ENCODE measurements around the gene VPS4B.

The VPS4B gene

DNA sequence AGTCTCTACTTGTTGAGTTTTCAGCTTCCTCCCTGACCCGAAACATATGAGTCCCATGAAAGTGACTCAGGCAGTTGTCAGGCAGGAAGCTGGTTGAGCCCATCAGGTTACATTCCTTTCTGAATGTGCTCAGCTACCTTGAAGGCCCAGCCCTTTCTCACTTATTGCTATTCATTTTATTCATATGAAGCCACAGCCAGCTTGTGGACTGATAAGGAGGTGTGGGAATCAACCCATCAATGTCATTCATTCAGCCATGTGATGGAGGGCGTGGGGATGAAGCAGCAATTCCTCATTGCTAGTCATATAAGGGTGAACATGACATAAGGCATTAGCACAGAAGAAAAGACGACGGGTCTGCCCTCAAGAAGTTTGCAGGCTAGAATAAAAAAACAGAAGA is 5.3 kb upstream of the VPS4B start:
- DNase-seq, result no peak

DNA sequence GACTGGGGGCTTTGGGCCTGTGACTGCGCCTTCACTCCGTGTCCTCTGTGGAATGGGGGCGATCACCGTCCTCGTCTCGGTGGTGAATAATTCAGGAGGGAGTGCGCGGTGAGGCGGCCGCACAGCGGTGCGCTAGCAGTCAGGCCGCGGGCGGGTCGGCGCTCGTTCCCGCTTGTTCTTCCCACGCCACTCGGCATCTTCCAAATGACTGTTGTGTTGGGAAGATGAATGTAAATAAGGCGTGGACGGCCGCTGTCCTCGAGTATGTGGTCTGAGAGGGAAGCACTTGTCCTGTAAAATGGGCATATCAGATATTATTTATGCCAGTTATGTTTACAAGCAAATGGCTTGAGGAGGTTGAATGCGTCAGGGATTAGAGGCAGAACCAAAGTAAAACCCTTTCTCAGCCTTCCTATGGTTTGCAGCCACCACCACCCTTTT is 608 bp upstream of the VPS4B start:
- DNase-seq, result no peak

DNA sequence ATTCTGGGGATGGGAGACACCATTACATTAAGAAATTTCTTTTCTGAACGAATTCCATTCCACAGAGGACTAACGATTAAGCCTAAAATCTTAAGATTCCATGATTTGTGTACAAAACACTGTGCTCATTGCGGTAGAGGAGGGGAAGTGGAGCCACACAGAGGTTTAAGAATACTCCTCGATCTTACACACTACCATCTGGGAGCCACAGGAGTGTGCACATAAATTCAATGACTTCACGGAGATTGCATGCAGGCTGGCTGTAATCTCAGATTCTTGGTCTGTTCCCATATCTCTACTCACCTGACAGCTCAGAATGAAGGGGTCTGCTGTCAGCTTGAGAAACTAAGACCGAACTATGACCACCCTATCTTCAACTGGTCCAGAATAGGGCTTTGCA is 762 bp downstream of the VPS4B start:
- DNase-seq, result no peak

DNA sequence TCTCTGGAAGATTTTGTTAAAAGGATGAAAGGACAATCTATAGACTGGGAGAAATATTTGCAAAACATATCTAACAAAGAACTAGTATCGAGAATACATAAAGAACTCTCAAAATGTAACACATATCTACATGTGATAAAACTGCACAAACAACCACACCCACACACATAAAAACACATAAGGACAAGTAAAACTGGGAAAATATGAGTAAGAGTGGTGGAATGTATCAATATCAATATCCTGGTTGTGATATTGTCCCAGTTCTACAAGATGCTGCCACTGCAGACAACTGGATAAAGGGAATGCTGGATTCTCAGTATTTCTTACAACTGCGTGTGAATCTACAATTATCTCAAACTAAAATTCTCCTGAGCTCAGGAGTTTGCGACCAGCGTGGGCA is 9.3 kb downstream of the VPS4B start:
- no peak for DNase-seq

DNA sequence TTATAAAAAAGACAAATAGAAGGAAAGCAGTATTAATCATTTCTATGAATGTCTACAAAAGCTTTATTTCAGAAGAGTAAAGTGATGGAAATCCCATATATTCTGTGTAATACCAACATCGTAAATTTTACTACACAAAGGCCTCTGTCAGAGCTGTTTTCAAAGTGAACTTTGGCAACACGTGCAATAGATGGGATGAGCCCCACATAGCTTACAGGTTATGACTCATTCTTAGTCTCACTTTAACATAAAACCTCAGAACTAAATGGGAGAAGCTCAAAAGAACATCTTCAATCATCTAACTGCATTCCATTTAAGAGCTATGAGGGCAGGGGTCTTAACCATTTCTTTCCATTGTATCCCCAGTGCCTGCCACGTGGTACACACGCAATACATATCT is 11.5 kb downstream of the VPS4B start:
- DNase-seq, result no peak

DNA sequence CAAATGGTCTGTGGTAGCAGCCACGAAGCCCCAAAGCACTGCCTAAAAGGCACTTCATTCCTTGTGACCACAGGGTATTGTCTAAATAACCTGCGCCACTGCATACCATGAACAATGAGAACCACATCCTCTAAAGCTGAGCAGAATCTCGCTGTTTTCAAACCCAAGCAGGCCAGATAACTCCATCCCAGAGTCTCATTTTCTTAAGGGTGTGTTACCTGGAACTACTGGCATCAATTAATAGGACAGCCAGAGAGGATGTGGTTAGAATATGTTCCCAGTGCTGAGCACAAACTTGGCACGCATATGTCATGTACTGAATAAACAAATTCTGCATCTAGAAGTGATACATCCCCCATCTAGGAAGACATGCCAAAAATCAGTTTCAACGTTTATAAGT is 13.0 kb downstream of the VPS4B start:
- no peak for DNase-seq

DNA sequence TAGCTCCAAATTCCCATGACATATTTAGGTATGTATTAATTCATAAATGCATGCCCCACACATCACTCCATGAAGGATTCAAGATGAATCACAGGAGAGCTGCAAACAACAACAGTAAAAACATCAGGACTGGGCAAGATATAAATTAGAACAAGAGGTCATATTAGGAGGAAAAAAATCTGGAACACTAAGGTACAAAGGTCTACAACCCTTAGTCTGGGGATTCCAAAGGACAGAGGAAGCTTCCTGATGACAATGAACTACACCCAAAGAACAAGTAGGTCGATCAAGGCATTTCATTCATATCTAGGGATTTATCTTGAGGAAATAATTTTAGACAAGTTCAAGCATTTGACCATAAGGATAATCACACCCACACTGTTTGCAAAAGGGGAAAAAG is 14.5 kb downstream of the VPS4B start:
- no peak for DNase-seq

DNA sequence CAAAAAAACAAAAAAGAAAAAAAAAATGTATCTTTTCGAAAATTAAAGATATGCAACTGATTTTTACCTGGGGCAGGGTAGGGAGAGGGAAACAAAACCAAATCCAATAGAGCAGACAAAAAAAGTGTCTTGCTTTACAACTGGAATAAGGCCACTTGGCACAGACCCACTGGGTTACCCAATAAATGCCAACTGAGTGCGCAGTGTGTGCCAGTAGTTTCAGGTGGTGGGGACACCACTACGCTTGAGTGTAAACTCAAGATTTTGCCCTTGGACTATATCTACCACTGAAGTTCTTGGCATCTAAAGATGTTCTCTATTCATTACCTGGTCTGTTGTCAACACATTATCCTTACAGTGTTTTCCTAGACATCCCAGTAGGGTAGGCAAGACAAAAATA is 16.3 kb downstream of the VPS4B start:
- DNase-seq, result no peak

DNA sequence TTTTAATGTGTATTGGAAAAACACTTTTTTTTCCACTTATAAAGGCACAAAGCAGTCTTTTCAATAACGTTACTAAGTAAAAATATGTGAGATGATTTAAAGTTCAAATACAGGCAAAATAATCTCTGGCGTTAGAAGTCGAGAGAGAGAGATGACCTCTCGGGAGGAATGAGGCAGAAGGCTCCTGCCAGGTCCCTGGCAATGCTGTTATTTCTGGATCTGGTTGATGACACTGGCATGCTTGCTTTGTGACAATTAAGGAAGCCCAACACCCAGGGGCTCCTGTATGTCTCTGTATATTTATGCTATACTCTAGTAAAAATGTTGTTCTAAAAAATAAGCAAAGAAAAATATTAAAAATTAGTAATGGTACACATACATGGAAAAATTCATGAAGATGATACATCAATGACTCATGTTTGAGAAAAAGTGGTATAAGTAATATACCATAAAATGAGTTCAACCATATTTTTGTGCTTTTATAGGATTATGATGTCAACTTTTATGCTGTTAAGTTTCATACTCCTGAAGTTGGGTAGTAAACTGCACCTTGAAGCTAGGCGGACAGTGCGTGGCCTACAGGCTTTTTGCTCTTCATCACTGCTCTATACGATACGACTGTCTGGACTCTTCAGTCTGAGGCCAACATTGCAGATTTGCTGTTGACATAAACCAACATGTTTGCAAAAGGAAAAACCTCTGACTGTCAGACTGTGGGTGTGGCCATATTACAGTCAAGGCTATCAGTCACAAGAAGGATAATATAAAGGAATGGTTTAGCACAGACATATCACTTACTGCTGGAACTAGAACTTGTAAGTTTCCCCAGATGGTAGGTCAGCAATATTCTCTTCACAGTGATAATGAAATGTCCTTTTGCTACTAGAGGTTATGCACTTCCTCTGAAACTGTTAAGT is 19.8 kb downstream of the VPS4B start:
- no peak for DNase-seq

DNA sequence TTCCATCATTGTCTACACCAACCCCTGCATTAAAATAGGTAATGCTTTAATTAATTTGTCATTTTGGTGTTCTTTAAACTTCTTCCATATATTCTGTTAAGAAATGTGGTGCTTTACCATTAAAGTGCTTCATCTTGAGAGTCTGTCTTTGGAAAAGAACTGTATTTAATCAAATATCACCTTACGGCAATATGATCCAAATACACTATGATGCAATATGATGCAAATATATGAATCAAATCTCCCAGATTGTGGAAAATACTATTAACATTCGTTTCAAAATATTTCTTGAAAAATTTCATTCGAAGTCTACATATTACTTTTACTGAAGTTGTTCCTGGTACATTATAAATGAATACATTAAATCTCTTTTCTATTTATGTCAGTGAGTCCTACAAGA is 23.0 kb downstream of the VPS4B start:
- no peak for DNase-seq

DNA sequence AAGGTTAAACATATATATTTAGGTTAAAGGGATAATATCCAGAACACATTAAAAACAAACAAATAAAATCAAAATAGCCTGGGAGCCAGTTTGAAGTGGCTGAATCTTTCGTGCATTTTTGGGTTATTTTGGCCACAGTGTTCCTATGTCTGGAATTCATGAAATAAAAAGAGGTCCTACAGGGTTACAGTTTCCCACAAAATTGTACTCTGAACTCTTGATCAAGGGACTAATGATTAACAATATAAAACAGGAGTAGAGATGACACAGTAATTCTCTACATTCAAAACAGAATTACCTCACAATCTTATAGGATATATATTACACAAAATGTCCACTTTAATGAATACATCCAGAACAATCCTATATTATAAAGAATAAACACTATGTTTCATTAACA is 24.9 kb downstream of the VPS4B start:
- no peak for DNase-seq

DNA sequence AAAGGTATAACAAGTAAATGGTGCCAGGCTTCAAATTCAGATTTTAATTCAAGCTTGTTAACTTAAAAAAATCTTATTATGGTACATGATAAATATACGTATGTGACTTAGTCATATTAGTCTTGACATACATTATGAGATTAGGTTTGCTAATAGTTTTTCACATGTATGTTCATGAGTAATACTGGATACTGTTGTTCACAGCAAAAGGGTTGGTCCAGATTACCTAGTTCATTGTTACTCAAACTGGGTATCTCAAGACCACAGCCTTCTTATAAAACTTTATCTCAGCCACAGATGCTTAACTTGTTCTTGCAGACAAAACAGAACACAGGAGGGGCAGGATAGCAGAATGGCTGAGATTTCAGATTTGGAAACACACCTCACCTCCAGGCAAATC is 26.8 kb downstream of the VPS4B start:
- DNase-seq, result no peak

DNA sequence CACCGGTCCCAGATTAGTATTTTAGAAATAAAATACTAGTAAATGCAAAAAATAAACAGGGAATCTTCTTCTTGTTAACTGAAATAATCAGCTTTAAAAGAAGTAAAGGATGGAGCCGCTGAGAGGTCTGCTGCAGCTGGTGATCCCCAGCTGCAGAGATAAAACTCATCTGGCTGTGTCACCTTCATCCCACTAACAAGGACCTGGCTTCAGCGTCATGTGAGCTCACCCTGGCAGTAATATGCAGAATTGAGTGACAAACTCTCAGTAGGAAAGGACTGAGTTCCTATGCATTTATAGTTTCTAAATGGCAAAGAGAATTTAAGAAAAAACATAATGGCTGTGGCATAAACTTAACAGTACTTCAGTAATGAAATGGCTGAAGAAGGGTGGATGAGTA is 27.3 kb downstream of the VPS4B start:
- DNase-seq, result no peak

DNA sequence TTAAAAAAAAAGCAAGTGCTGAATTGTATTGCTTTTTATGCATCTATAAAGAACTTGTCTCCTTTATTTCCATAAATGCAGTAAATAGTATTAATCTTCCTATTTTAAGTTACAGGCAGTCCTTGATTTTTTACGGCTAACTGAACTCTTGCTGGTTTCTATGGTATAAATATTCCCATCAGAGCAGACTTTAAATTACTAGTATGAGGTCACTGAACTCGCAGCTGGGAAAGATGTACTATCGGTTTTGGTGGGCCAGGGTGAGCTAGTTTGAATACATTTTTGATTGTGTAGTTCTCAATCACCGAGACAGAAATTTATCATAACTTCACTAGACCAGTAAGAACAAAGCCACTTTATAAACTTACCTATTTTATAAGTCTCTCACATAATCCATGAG is 34.4 kb downstream of the VPS4B start:
- no peak for DNase-seq

DNA sequence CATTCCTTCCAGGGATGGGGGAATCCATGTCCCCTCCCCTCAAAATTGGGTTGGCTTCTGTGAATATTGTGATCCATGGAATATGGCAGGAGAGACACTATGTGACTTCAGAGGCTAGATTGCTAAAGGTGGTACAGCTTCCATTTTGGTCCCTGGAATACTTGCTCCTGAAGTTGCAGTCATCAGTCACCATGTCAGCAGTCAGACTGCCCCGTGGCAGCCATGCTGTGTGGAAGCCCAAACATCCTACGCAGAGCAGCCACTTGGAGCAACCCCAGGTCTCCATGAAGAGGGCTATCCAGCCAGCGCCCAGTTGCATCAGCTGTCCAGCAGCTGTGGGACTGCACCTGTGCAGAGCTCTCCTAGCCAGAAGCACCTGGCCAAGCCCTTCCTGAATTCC is 39.4 kb downstream of the VPS4B start:
- DNase-seq, result no peak

DNA sequence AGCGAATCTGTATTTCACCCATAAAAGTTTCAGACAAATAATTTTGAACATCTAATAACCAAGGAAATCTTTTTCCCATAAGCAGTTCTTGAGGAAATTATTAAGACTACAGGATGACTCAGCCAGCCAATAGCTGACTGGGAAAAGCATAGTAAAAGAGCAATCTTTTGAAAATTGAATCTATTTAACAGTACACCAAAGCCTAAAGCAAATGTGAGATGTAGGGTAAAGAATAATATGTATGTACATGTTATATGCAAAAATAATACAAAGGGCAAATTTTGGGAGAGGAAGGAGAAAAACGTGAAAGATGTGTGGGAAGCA is 42.7 kb downstream of the VPS4B start:
- DNase-seq, result no peak

DNA sequence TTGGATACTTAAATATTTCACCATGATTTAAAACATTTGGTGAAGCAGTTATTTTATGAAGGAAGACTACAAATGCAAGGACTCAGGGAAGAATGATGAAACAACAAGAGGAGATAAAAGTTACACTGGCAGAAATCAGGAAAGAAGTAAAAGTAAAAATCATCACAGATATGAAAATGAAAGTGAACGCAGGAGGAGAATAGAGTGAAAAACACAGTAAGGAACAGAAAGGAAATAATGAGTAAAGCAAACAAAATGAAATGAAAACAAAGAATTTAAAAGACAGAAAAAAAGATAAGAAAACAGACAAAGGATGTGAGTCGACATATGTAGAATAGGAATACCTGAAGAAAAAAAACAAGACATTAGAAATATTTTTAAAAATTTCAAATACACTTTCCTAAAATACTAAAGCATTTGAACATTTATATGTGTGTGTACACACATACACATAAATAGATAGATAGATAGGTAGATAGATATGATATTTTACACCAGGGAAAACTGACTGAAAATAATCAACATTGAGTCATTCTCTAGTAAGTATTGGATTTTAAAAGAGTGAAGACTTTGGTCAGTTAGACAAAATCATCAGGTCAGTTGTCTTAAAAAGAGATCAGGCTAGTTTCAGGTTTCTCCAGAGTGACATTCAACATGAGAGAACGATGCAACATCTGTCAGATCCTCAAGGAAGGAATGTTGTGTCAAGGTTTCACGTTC is 43.2 kb downstream of the VPS4B start:
- DNase-seq, result no peak

DNA sequence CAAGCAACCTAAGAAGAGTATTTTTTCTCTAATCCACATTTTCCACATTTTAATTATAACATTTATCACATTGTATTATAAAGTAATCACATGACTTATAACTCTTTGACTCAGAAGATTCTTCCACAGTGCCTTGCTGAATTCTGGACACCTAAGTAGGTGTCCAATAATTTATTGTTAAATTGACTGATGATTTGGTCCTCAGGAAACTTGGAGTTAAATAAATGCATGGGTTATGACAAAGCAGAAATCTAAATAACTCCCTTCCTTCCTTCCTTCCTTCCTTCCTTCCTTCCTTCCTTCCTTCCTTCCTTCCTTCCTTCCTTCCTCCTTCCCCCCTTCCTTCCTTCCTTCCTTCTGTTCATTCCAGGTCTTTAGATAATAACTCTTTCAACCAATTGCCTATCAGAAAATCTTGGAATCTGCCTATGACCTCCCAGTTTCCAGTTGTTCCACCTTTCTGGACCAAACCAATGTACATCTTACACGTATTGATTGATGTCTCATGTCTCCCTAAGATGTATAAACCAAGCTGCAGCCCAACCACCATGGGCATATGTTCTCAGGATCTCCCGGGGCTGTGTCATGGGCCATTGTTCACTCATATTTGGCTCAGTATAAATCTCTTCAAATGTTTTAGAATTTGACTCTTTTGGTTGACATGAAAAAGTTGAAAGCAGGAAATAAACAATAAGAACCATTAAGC is 44.8 kb downstream of the VPS4B start:
- no peak for DNase-seq

DNA sequence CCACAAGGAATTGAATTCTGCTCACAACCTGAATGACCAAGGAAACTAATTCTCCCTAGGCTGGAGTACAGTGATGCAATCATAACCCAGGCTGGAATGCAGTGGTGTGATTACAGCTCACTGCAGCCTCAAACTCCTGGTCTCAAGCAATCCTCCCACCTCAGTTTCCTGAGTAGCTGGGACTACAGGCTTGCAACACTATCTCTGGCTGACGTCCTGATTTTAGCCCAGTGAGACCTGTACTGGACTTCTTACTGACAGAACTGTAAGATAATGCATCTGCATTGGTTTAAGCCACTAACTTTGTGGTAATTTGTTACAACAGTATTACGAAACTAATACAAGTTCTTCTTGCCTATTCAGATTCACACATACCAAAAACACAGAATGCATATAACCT is 45.7 kb downstream of the VPS4B start:
- no peak for DNase-seq

DNA sequence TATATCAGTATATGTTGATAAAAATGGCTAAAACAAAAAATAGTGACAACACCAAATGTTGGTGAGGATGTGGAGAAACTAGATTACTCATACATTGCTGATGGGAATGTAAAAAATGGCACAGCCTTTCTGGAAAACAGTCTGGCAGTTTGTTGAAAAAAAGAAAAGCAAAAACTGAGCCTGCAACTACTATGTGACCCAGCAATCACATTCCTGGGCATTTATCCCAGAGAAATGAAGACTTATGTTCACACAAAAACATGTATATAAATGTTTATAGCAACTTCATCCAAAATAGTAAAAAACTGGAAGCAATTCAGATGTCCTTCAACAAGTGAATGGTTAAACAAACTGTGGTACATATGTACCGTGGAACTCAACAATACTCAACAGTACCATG is 47.7 kb downstream of the VPS4B start:
- DNase-seq, result no peak

DNA sequence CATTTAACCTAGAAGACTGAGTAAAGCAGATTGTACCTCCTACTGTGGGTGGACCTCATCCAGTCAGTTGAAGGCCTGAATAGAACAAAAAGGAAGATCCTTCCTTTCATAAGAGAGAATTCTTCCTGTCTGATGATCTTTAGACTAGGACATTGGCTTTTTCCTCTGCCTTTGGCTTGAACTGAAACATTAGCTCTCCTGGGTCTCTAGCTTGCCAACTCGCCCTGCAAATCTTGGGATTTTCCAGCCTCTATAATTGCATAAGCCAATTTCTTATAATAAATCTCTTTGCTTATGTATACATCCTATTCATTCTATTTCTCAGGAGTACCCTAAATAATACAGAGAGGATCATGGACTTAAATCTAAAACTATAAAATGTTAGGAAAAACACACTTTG is 49.1 kb downstream of the VPS4B start:
- DNase-seq, result no peak

DNA sequence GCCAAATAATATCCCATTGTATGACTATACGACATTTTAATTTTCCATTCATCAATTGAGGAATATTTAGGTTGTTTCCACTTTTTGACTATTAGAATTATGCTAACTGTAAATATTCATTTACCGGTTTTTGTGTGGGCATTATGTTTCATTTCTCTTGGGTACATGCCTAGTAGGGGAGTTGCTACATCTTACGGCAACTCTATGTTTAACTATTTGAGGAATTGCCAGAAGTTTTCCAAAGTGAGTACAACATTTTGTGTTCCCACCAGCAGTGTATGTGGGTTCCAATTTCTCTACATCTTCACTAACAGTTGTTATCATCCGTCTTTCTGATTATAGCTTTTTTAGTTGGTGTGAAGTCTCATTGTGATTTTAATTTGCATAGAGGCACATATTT is 53.7 kb downstream of the VPS4B start:
- no peak for DNase-seq

DNA sequence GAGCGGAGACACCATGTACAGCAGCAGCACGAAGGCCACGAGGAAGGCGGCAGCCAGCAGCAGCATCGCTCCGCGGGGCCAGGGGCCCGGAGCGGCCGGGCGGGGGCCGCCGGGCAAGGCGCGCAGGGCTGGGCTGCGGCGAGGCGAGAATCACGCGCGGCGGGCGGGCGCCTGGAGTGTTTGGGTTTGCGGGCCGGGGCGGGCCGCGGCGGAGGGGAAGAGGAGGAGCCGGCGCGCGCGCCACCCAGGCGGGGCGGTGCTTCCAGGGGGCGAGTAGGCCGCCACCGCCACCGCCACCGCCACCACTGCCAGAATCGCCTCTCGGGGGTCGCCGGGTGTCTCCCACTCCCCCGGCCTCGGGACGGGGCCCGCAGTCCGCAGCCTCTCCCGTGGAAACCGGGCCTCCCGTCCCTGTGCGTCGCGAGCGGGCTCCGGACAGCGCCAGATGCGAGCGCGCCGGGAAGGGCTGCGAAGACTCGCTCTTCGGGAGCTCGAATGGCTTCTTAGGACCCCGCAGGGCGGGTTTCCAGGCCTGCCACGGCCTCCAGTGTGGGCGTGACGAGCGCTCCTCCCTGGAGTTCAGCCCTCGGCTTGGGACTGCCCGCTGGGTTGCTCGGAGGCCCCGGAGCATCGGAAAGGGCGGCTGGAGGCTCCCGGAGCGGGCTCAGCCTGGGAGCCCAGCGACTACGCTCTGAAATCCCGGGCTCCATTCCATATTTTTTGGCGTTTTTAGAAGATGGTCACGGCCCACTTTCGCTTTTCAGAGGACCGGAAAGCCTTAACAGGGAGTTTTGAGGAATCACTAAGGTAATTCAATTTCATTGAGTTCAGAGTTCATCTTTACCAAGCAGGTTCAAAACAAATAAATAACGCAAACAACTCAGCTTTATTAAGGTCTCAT is 55.0 kb downstream of the VPS4B start, which contains the start of gene KDSR:
TSS of gene KDSR (minus strand) at position 154 of the 901 bp plus-strand sequence. CDS start at position 66, 88 bp downstream.
- peak; percentile 84 for DNase-seq

Data from activated naive CD4-positive, alpha-beta T cell treated with Interleukin-2 at 50 U/mL for 16 hours (primary cell).